Body of pancreas (tissue), 4 donors: ENCODE results near the gene IFNW1.

ENCODE experiments used
- POLR2A ChIP-seq, 3 donors: fragments of 450-650 bp; IDR thresholded peaks; one replicate each; pipeline ENCODE4 v1.6.1; 2016; ENCODE audit warnings: antibody characterized with exemption in 3 of 3, mild to moderate bottlenecking in 2 of 3
- TF ChIP-seq, protein P1 (sequence below), 7 experiments: fragments of 450-650 bp in 4 of 7; fragments of 200-600 bp in 3 of 7; sonication (generic) in 3 of 7; IDR thresholded peaks; one replicate each; pipeline ENCODE4 v1.5.1; 2016 to 2019; ENCODE audit warnings: antibody characterized with exemption in 7 of 7

DNA sequence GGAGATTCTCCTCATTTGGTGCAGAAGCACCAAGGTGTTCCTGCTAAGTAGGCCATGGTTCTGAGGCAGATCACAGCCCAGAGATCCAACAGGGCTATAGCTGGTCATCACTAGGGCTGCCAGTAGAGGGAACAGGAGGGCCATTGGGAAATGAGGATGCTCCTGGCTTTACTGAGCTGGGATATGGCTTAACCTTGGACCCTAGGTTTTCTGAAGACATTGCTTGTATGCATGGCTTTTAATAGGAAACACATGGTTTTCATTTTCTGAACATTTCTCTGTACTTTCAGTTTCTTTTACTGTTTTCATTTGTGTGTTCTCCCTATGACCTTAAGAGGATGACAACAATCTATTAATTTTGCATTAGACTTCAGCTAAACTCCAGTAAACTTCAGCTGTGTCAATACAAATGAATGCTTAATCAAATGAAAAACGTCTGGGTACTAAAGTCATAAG is at the start of gene IFNW1:
- TF ChIP-seq, protein P1, sequence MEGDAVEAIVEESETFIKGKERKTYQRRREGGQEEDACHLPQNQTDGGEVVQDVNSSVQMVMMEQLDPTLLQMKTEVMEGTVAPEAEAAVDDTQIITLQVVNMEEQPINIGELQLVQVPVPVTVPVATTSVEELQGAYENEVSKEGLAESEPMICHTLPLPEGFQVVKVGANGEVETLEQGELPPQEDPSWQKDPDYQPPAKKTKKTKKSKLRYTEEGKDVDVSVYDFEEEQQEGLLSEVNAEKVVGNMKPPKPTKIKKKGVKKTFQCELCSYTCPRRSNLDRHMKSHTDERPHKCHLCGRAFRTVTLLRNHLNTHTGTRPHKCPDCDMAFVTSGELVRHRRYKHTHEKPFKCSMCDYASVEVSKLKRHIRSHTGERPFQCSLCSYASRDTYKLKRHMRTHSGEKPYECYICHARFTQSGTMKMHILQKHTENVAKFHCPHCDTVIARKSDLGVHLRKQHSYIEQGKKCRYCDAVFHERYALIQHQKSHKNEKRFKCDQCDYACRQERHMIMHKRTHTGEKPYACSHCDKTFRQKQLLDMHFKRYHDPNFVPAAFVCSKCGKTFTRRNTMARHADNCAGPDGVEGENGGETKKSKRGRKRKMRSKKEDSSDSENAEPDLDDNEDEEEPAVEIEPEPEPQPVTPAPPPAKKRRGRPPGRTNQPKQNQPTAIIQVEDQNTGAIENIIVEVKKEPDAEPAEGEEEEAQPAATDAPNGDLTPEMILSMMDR (IDR thresholded peaks at IDR 0.05): no peak
- no peak for TF ChIP-seq POLR2A (IDR thresholded peaks at IDR 0.05)
